ENCODE data around the gene LRFN3. TPM values are rescaled to one million over a fixed set of nuclear protein-coding genes. Genes with fewer than 3 reads are reported as not detected.

LRFN3 gene
- total and polyA plus RNA-seq, 2 of the 4 experiments (the other 2 are of a cell fraction): 0.36 to 4.8 TPM

DNA sequence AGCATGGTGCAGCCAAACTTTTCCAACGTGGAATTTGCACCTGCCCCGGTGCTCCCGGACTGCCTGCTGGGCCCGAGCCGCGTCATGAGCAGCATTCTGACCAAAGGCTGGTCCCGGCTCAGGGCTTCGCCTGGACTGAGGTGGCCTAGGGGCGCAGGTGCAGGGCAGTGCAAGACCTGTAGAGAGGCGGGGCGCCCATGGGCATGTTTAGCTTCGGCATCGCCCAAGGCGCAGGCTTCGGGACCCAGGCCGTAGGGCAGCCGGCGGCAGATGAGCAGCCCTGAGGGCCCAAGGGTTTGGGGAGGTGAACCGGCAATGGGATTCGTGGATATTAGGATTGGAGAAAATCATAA, 23.8 kb downstream of the LRFN3 start:
- Histone ChIP-seq H3K4me3 (ENCODE audit: insufficient read depth, low read depth, low read length) (no peak overlapping the region), H2BK15ac (ENCODE audit: low read depth, low read length) (no peak overlapping the region), H3K27me3 (ENCODE audit: control insufficient read depth, insufficient read depth, low read length) (peaks cover 33% of the 10 kb centered on the region), H3K4me1 (ENCODE audit: control insufficient read depth, insufficient read depth, low read length) (no peaks in the 10 kb centered on the region), H3K9ac (ENCODE audit: low read depth, low read length) (no peak overlapping the region), H3K9me1 (ENCODE audit: insufficient read depth, low read length) (no peaks in the 10 kb centered on the region), H3K79me1 (ENCODE audit: low read depth in 1 of 2, low read length in 2 of 2) (no peaks in the 10 kb centered on the region), H2BK120ac (ENCODE audit: low read depth, low read length) (no peak overlapping the region), H3K23ac (ENCODE audit: low read depth, low read length) (no peak overlapping the region), H4K5ac (ENCODE audit: low read depth, low read length) (no peak overlapping the region), H3K56ac (ENCODE audit: extremely low read depth, insufficient read depth, low read length) (no peak overlapping the region), H3K36me3 (ENCODE audit: control insufficient read depth, insufficient read depth, low read length) (no peaks in the 10 kb centered on the region), H4K8ac (ENCODE audit: low read depth in 2 of 2, low read length in 2 of 2) (no peak overlapping the region), H3K9me3 (ENCODE audit: control insufficient read depth, insufficient read depth, low read length) (peaks cover 2% of the 10 kb centered on the region), H2AK9ac (replicated peaks; ENCODE audit: low read depth, low read length, poor library complexity) (no peak overlapping the region), H3K27ac (ENCODE audit: insufficient read depth, low read length) (no peak overlapping the region), H2AK5ac (ENCODE audit: low read depth, low read length) (no peak overlapping the region), H3K14ac (replicated peaks; ENCODE audit: low read depth, low read length) (no peak overlapping the region), H3K18ac (ENCODE audit: low read depth, low read length) (no peak overlapping the region), H4K91ac (ENCODE audit: insufficient read depth, low read depth, low read length) (no peak overlapping the region), H2AFZ (replicated peaks; ENCODE audit: low read length, poor library complexity) (no peak overlapping the region), H3K4me2 (ENCODE audit: low read depth, low read length) (no peak overlapping the region), H3K4ac (ENCODE audit: low read depth, low read length) (no peak overlapping the region), H2BK5ac (ENCODE audit: low read depth, low read length, poor library complexity, severe bottlenecking) (no peak overlapping the region), H4K20me1 (ENCODE audit: insufficient read depth, low read length) (no peaks in the 10 kb centered on the region), H2BK20ac (ENCODE audit: low read depth, low read length) (no peak overlapping the region)
- ChIA-PET POLR2A (ENCODE audit: unreplicated experiment) (no interaction called here), CTCF (no interaction called here)
- no TSS peak for BruUV-seq (replicated peaks)
- intact Hi-C loops (cut with micrococcal nuclease) (no loop called here), dilution Hi-C loops (cut with HindIII; ENCODE audit: low sequenced_read_pairs, unreplicated experiment) (no loop called here), in situ Hi-C loops (cut with MboI; ENCODE audit: low sequenced_read_pairs) (no loop called here)
- 14% methylated on average over 8 of the region's 20 CpGs; no CpG with 5 or more reads in 1 of the 2 experiments for WGBS, 2 experiments (ENCODE audit: extremely low coverage in 2 of 2, insufficient read length in 1 of 2)
- ATAC-seq (ENCODE audit: low read depth) (no peak), DNase-seq (no peak)
- TF ChIP-seq RAD21 (IDR thresholded peaks at IDR 0.05; ENCODE audit: low read length) (no peak), SMC3 (IDR thresholded peaks at IDR 0.05; ENCODE audit: low read depth, low read length) (no peak), NFE2L2 (IDR thresholded peaks at IDR 0.05; ENCODE audit: low read depth, low read length) (no peak)
